A673 (cell line): ENCODE measurements around the gene APLN.

Experiments used
- EZH2 ChIP-seq: fragments of 200-600 bp; sonication (generic); IDR thresholded peaks from 2 replicates; pipeline ENCODE4 v1.6.1; 2017; ENCODE audit warnings: borderline replicate concordance, low read depth, mild to moderate bottlenecking, mixed read lengths, antibody characterized with exemption, low read length; ENCODE audit not compliant: poor library complexity, severe bottlenecking
- TF ChIP-seq, protein P1 (sequence below): fragments of 300-800, 200-600 bp; sonication (generic); conservative IDR thresholded peaks from 2 replicates; pipeline ENCODE4 v1.5.1; 2017; ENCODE audit warnings: low read depth, mild to moderate bottlenecking, antibody characterized with exemption, low read length, moderate library complexity, mixed read lengths

DNA sequence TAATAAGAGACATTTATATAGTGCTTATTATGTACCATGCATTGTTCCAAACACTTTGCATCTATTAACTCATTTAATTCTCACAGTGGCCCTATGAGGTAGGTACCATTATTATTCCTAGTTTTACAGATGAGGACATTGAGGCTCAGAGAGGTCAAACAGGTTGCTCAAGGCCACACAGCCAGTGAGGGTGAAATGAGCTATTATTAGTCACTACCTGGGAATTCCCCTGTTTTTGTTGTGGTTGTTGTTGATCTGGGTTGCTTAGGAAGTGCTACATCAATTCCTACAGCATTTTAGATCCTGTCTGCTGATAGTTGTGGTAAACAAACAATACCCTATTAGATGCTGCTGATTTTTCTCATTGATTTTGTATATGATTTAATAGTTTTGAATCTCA lies 41.2 kb downstream of the APLN start:
- TF ChIP-seq, protein P1, sequence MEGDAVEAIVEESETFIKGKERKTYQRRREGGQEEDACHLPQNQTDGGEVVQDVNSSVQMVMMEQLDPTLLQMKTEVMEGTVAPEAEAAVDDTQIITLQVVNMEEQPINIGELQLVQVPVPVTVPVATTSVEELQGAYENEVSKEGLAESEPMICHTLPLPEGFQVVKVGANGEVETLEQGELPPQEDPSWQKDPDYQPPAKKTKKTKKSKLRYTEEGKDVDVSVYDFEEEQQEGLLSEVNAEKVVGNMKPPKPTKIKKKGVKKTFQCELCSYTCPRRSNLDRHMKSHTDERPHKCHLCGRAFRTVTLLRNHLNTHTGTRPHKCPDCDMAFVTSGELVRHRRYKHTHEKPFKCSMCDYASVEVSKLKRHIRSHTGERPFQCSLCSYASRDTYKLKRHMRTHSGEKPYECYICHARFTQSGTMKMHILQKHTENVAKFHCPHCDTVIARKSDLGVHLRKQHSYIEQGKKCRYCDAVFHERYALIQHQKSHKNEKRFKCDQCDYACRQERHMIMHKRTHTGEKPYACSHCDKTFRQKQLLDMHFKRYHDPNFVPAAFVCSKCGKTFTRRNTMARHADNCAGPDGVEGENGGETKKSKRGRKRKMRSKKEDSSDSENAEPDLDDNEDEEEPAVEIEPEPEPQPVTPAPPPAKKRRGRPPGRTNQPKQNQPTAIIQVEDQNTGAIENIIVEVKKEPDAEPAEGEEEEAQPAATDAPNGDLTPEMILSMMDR = no peak
- no peak for TF ChIP-seq EZH2
